HL-60/S4 treated with phorbol 12-myristate 13-acetate at 8.2 ng/mL for 4 days and 3 days (cell line): ENCODE measurements around the gene EFCAB8.
"Not testable (repeated sequence)": the region's sequence is repeated elsewhere in the genome, so short reads cannot be mapped to it uniquely, and the experiment has no call there.

Source experiments
- in situ Hi-C: fragments of 300-500 bp; cut with MboI; formaldehyde crosslinking; loops from 2 replicates; pipeline ENCODE4 v1.15.0; 2022; ENCODE audit warnings: low sequenced_read_pairs

Gene EFCAB8

DNA sequence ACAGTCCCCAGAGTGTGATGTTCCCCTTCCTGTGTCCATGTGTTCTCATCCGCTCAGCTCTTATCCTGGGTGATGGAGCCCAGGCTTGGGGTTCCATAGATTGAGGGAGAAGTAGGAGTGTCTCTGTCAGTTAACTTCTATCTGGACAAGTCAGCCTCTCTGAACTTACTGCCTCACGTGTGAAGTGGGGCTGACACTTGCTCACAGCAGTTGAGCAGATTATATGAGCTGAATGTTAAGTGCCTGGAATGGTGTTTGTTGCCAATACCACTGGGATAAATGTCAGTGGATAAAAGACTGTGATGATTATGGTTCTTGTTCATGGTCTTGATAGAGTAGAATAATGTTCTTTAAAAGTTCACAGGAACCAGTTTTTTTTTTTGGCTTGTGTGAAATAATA is 17.1 kb upstream of the EFCAB8 start:
- in situ Hi-C loops, result no loop called here

DNA sequence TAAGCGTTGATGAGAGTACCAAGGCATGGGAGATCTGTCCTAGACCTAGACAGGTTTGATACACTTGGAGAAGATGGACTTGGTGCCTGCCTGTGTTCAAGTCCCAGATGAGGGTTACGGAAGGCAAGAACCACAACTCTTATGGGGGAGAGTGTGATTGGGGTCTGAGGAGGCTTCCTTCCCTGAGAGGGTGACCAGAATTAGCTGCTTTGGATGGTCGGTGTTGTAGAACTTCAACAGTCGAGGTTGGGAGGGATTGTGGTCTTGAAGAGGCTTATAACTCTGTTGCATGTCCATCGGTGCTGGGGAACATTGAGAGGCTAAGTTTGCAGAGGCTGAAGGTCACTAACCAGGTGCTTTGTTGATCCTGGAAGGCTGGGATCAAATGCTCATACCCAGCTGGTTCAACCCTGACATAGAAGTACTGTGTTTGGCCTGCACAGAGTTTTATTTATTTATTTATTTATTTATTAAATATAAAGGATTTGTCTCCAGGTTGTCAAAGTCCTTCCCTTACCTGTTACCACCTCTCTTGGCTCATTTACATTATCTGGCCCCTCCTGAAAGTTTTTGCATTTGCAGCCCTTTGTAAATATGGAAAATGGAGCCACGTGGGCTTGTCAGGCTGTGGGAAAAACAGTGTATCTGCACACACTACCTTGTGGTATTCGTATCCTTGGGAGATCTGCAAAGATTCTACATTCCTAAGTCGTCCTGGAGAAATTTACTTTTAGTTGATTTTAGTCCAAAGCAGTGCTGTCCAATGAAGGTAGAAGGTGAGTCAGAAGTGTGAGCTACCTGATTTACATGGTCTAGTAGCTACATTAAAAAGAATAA is 15.8 kb upstream of the EFCAB8 start:
- in situ Hi-C loops, result no loop called here

DNA sequence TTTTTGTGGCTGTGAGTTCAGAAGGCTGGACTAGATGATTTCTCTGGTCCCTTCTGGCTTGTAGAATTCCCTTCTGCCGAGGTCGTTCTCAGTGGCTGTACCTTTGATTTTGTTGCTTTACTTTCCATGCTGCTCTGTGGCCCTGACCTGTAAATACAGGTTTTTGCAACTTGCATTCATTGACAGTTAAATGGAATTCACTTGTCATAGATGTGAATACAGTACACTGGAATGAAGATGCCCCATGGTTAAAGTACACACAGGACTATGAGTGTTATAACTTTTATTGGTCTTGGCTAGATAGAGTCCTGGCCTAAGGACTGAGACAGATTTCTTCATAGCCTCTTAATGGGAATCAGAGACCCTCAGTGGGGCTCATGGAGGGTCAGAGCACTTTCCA is 12.9 kb upstream of the EFCAB8 start:
- in situ Hi-C loops, result no loop called here

DNA sequence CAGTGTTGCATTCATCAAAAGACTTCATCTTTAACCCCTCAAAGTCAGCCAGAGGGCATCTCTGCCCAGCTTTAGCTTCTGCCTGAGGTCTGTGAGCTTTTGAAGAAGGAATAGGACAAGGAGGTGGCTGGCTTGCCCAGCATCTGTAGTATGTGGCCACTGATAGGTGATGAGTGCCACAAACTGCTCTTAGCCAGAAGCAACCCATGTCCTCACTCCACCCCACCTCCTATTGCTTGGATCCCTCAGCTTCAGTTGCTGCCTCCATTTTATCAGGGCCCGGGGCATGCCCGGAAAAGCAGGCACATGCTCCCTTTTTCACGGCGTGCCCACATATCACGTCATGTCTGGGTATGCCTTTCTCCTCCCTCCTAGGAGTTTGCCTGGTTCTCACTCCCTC is 11.9 kb upstream of the EFCAB8 start:
- in situ Hi-C loops, result no loop called here

DNA sequence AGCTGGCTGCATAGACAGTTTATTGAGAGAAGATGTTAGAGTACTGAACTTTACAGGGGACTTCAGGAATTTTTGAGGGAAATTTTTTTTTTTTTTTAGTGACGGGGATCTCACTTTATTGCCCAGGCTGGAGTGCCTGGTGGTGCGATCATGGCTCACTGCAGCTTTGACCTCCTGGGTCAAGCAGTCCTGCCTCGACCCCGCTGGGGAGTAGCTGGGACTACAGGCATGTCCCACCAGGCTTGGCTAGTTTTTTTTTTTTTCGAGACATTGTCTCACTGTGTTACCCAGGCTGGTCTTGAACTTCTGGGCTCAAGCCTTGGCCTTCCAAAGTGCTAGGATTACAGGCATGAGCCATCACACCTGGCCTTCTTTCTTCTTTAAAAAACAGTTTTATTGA is 10.8 kb upstream of the EFCAB8 start:
- in situ Hi-C loops, result no loop called here

DNA sequence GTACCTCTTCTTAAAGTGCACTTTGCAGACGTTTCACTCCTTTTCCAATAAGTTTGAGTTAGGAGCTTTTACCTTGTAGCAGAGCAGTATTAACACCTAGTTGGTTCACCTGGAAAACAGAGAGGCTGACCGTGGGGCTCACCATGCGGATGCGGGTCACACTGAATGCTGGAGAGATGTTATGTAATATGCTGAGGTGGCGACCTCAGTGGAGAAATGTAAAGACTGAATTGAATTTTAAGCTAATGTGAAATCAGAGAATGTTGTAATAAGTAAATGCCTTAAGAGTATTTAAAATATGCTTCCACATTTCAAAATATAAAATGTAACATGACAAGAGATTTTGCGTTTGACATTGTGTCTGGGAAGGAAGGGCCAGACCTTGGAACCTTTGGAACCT is 9.9 kb upstream of the EFCAB8 start:
- in situ Hi-C loops, result no loop called here

DNA sequence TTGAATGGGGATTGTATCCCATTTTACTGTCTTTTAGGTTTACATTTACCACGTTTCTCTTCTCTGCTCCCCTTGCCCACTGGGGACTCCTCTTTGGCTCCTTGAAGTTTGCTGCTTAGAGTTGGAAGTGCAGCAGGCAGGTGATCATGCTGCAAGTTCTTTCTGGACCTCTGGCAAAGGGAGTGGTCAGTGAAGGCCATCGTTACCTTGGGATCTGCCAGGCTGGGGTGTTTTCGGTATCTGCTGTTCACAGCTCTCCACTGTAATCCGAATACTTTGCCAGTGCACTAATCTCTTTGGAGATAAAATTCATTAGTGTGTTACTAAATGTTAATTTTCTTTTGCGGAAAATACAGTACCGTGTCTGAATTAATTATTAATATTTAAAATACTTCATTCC is 9.1 kb upstream of the EFCAB8 start:
- in situ Hi-C loops, result no loop called here

DNA sequence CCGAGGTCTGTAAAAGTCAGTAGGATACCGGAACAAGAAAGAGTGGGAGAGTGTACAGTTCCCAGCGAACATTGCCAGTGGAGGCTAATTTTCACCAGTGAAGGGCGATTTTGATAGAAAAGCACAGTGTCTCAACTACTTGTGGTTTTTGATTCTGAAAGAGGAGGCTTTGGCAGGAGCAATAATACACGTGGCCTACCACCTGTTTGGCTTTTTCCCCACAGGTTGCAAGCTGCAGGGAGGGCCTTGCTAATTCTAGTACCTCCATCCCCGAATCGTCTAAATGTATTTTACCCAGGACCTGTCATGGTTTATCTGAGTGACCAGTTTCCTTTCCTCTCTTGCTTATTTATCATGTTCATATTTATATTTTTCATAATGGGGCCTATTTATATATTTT is 3.3 kb upstream of the EFCAB8 start:
- in situ Hi-C loops, result no loop called here

DNA sequence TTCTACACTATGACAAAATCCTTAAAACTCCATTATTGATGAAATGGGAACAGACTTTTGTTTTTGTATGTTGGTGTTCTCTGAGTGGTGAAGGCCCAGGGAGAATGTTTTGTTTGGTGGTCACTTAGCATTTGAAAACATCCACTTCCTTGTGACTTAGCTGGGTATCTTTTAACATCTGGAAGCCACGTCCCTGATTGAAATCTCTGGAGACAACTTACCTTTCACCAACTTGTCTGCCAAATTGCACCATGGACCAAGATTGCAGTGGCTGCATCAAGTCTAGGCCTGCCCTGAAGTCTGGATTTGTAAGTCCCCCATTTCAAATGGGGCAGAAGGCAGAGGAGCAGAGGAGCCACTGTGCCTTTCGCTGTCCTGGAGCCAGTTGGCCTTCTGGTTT is 534 bp upstream of the EFCAB8 start:
- in situ Hi-C loops, result no loop called here

DNA sequence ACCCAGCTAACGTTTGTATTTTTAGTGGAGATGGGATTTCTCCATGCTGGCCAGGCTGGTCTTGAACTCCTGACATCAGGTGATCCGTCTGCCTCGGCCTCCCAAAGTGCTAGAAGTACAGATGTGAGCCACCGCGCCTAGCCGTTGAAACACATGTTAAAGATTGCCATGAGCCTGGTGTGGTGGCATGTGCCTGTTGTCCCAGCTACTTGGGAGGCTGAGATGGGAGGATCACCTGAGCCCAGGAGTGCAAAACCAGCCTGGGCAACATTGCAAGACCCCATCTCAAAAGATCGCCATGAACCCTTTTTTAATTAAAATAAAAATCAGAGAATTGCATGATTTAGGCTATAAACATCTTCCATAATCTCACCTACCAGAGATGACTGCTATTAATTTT is 2.7 kb downstream of the EFCAB8 start:
- in situ Hi-C loops, result no loop called here

DNA sequence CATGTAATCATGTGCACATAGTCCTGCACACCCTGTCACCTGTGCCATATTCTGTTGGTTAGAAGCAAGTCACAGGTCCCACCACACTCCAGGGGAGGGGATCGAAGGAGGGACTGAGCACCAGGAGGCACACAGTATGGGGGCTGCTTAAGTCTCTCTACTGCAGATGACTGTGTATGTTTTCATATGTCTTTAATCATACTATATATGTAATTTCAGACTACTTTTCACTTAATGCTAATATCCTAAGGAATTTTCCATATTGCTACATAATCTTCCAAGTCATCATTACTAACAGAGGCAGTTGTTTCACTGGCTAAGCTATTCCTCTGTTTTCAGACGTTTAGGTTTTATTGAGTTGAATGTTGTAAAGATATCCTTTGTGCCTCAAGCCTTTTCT is 10.8 kb downstream of the EFCAB8 start:
- in situ Hi-C loops, result no loop called here

DNA sequence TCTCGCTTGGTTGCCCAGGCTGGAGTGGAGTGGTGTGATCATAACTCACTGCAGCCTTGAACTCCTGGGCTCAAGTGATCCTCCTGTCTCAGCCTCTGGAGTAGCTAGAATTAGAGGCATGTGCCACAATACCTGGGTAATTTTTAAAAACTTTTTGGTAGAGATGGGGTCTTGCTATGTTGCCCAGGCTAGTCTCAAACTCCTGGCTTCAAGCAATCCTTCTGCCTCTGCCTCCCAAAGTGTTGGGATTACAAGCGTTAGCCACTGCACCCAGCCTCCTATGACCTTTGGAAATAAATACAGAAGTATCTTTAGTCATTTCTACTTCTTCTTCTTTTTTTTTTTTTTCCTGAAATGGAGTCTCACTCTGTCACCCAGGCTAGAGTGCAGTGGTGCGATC is 11.8 kb downstream of the EFCAB8 start:
- in situ Hi-C loops, result not testable (repeated sequence)

DNA sequence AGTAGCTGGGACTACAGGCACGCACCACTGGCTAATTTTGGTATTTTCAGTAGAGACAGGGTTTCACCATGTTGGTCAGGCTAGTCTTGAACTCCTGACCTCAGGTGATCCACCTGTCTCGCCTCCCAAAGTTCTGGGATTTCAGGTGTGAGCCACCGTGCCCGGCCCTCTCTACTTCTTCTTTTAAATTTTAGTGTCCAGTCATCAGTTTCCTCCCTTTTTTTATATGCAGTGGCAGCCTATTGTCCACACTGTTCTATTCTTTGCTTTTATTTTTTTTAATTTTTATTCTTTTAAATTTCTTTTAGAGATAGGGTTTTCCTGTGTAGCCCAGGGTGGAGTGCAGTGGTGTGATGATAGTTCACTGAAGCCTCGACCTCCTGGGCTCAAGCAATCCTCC is 12.3 kb downstream of the EFCAB8 start:
- in situ Hi-C loops, result no loop called here

DNA sequence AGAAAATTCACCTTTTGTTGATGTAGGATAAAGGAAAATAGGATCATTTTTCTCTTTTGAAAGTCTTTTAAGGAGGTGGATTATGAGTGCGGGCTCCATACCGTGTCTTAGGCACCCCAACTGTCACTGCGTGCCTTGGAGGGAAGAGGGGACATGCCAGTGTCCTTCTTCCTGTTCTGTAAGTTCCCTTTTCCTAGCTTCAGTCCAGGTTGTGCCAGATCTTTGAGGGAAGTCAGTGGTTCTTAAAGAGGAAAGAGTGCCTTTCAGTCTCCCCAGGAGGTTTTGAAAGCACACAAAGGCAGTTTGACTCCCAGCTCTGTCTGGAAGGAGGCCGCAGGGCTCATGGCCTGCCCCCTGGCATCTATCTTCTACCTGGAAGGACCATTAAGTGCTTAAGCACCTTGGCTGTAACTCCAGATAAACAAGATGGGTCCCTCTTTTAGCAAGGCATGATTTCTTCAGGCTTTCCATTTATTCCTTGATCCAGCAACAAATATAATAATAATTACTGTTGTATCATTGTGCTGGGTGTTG is 13.0 kb downstream of the EFCAB8 start:
- in situ Hi-C loops, result no loop called here

DNA sequence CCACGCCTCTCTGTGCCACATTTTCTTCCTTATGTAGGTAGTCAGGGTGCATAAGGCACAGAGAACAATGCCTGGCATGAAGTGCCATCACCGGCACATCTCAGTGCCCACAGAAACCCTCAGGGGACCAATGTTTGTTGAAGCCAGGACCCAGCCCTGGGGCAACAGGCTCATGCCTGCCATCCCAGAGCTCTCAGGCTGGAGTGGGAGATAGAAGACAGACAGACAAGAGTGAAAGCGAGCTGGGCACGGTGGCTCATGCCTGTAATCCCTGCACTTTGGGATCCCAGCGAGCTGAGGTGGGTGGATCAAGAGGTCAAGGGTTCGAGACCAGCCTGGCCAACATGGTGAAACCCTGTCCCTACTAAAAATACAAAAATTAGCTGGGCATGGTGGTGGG is 13.5 kb downstream of the EFCAB8 start:
- in situ Hi-C loops, result no loop called here

DNA sequence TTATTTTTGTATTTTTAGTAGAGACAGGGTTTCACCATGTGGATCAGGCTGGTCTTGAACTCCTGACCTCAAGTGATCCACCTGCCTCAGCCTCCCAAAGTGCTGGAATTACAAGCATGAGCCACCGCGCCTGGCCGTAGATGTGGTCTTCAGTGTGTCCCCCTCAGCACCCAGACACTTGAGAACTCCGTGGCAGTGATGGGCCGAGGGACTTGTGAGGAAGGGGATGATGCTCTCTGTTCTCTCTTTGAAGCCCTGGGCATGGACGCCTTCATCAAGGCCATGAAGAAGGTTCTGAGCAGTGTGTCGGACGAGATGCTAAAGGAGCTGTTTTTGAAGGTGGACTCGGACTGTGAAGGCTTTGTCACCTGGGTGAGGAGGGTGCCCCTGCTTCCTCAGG is 16.9 kb downstream of the EFCAB8 start:
- in situ Hi-C loops, result no loop called here

DNA sequence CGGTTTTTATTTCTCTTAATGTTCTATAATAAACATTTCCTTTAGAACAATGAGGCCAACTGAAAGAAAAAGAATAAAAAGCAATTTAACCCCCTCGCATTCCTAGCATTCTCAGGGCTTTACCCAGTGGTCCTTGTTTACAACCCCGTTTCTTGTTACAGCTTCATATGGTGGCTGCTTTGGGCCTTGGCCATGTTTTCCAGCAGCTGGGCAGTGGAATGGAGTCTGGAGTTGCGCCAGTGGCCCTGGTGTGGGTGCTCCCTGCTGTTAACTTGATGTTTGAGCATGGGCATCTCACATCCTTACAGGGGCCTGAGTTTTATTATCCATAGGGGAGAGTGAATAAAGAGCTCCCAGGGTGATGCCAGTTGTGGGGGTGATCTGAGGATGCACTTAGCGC is 18.8 kb downstream of the EFCAB8 start:
- in situ Hi-C loops, result no loop called here

DNA sequence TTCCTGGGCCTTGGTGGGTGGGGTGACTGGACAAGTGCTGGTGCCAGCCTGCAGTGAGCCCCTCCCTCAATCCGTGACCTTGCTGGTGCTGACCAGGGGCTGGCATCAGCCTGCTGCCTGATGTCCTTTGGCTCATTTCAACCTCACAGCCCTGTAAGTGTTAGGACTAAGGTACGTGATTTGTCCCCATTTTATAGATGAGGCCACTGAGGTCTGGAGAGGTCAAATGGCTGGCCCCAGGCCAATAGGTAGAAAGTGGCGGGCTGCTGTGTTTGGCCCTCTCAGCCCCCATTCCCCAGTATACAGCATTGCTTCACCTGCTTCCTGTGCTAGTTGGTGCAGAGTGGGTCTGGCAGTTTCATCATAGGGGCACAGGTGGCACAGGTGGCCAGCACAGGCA is 20.1 kb downstream of the EFCAB8 start:
- in situ Hi-C loops, result no loop called here

DNA sequence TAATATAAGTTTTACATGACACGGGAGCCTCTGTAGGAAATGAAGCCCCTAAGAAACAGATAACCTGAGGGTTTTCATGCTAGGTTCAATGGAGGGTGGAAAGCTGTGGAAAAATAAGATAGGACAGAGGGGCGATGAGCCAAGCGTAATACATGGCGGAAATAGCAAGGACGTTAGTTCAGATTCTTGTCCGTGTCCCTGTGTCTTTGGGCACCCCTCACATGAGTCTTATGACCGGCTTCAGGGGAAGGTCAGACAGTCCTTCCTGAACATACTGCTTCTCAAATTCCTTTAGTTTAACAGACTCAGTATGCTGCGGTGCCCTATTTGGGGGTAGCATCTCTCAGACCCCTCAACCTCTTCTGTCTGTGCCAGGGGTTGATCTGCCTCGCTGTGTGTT is 20.8 kb downstream of the EFCAB8 start:
- in situ Hi-C loops, result no loop called here

DNA sequence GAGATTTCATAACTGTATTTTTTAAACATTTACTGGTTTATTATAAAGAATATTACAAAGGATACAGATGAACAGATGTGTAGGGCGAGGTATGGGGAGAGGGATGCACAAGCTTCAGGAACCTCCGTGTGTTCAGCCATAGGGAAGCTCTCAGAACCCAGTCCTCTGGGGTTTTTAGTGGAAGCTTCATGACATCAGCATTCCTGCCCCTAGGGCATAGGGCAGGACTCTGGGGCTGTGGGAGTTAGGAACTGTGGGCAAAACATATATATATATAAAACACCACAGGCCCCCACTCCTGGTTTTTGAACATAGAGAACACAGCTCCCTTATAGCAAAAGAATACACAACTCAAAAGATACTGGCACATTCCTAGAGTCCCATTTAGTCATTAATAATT is 21.9 kb downstream of the EFCAB8 start:
- in situ Hi-C loops, result no loop called here

DNA sequence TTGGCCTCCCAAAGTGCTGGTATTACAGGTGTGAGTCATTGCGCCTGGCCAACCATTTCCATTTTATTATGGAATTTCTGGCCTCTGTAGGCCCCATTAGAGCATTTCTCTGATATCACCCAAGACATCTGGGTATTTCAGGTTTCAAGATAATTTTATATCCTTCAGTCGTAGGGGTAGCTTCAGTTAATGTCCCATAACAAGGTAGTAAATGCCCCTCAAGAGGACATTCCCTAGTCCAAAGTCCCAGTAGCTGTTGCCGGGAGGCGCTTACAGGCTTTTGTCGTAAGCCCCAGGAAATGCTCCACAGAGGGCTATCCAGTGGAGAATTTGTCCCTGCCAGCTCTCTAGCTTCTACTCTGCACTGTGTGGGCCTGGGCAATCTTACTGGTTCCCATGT is 24.4 kb downstream of the EFCAB8 start:
- in situ Hi-C loops, result no loop called here

DNA sequence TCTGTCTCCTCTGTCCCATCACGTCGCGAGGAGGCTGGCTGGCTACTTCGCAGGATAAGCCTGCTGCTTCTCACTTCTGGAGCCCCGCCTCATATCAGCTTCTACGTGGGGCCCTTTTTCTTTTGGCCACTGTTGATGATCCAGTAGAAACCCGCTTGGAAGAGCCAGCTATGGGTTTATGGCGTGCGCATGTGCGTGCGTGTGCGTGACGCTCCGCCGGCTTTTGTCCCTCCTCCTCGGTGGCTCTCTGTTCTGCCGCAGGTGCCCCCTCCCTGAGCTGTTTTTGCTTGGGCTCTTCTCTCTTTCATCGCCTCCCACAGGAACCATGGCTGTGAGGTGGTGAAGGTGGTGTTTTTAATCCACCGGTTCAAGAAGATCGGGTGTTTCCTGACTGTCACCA is 26.5 kb downstream of the EFCAB8 start:
- in situ Hi-C loops, result no loop called here

DNA sequence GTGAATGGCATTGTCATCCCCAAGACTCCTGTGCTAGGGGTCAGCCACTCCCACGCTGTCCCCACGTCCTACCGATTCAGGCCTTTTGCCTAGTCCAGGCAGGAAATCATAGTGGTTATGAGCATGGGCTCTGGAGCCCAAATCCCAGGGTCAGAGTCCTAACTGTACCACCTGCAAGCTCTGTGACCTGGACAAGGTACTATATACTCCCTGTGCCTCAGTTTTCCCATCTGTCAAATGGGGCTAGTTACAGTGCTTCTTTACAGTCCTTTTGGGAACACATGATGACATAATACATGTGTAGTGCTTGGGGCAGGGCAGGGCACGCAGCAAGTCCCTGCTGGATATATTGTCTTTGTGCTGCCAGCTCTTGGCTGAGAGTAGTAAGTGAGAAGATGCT is 27.2 kb downstream of the EFCAB8 start:
- in situ Hi-C loops, result no loop called here
